ENCODE measurements around the gene ZNF573.

- TF ChIP-seq CTCF (IDR thresholded peaks at IDR 0.05) (no peak), EP300 (IDR thresholded peaks at IDR 0.05; ENCODE audit: low read depth) (no peak), POLR2A (IDR thresholded peaks at IDR 0.05) (no peak), POLR2AphosphoS5 (IDR thresholded peaks at IDR 0.05) (no peak)
Measured at GRCh38 chr19:37716140-37716539, 63.2 kb downstream of the ZNF573 start.

Measured in transverse colon (tissue), 4 donors.